ENCODE measurements around the gene GJC2. TPM values are rescaled to one million over a fixed set of nuclear protein-coding genes. Genes with fewer than 3 reads are reported as not detected.

GJC2 gene
- total and polyA plus RNA-seq, 5 experiments from 2014 or later, result 0.16 to 2.8 (median 1.4) TPM; not detected in 1

Other genes with a start within 250 kb of the GJC2 start
- not detected for gene WNT9A, start 202.0 kb upstream of the GJC2 start, total RNA-seq
- gene WNT9A, start 202.0 kb upstream of the GJC2 start, polyA plus RNA-seq, result not detected
- gene WNT3A, start 142.9 kb upstream of the GJC2 start, total RNA-seq, result not detected
- gene WNT3A, start 142.9 kb upstream of the GJC2 start, polyA plus RNA-seq, result not detected
- gene ARF1, start 67.2 kb upstream of the GJC2 start, total RNA-seq, result 100 to 1,000 TPM; 201 to 203 TPM
- gene ARF1, start 67.2 kb upstream of the GJC2 start, polyA plus RNA-seq, result 100 to 1,000 TPM; 332 to 385 (median 368) TPM
- gene C1orf35, start 46.6 kb upstream of the GJC2 start, total RNA-seq, result 10 to 100 TPM; 26.0 to 28.1 TPM
- 10 to 100 TPM; 12.9 to 25.6 (median 20.0) TPM for gene C1orf35, start 46.6 kb upstream of the GJC2 start, polyA plus RNA-seq
- gene MRPL55, start 40.6 kb upstream of the GJC2 start, total RNA-seq, result 10 to 100 TPM; 61.9 to 64.8 TPM
- gene MRPL55, start 40.6 kb upstream of the GJC2 start, polyA plus RNA-seq, result 100 to 1,000 TPM in 2 of 3 donors, 10 to 100 TPM in 1; 96.9 to 130 (median 103) TPM
- 100 to 1,000 TPM; 189 to 202 TPM for gene GUK1, start 9.7 kb upstream of the GJC2 start, total RNA-seq
- 100 to 1,000 TPM; 369 to 466 (median 374) TPM for gene GUK1, start 9.7 kb upstream of the GJC2 start, polyA plus RNA-seq
- 10 to 100 TPM; 11.0 to 12.3 TPM for gene IBA57, start 15.9 kb downstream of the GJC2 start, total RNA-seq
- gene IBA57, start 15.9 kb downstream of the GJC2 start, polyA plus RNA-seq, result 1 to 10 TPM; 3.3 to 4.2 (median 3.4) TPM
- 100 to 1,000 TPM in 1 of 2 experiments, 10 to 100 TPM in 1; 99.3 to 102 TPM for gene OBSCN, start 58.1 kb downstream of the GJC2 start, total RNA-seq
- gene OBSCN, start 58.1 kb downstream of the GJC2 start, polyA plus RNA-seq, result 1 to 10 TPM in 2 of 3 donors, under 1 TPM in 1; 0.56 to 4.9 (median 2.4) TPM